ENCODE results near the gene TMPRSS6.

GRCh38 chr22:37154925-37155712 is 45.6 kb upstream of the TMPRSS6 start:
- no peak for TF ChIP-seq CTCF (IDR thresholded peaks at IDR 0.05)
- no peak for TF ChIP-seq POLR2A (IDR thresholded peaks at IDR 0.05)

All from heart left ventricle (tissue), 13 donors.